Stimulated activated CD8-positive, alpha-beta memory T cell treated with anti-CD3 and anti-CD28 coated beads, Interleukin-15, amount 100 ng/mL, for 1 hour (primary cell): ENCODE results near the gene GRB10.

Source experiments
- DNase-seq: peaks from one replicate; pipeline ENCODE4 v3.0.0-alpha.2; 2020; ENCODE audit warnings: low read depth

The GRB10 gene

DNA sequence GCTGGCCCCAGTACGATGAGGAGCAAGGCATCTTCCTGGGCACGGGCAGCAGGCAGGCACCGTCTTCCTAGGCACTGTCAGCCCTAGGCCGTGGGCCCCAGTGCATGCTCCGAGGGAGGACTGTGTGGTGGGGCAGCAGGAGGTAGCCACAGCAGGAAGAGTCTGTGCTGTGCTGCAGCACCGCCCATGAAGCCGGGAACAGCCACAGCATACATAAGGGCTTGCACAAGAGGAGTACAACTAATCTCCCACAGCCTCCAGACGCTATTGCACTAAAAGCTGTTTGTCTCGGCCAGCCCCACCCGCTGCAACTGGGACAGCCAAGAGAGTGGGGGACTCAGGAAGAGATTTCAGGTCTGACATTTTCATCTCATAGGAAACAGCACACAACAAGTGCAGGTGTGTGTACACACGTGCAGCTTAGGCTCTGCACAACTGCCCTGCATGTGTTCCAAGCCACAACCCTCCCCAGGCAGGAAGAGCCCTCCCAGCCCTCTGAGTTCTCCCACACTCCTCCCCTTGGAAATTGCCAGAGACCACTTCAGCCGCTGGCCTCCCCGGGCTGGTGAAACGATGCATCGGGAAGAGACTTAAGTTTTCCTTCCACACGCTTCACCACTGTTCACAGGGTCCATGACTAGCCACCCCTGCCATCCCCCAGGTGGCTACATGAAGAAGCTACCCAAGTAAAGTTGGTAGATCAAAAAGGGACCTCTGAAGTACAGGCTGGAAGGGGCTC, 129.4 kb downstream of the GRB10 start:
- no peak for DNase-seq

DNA sequence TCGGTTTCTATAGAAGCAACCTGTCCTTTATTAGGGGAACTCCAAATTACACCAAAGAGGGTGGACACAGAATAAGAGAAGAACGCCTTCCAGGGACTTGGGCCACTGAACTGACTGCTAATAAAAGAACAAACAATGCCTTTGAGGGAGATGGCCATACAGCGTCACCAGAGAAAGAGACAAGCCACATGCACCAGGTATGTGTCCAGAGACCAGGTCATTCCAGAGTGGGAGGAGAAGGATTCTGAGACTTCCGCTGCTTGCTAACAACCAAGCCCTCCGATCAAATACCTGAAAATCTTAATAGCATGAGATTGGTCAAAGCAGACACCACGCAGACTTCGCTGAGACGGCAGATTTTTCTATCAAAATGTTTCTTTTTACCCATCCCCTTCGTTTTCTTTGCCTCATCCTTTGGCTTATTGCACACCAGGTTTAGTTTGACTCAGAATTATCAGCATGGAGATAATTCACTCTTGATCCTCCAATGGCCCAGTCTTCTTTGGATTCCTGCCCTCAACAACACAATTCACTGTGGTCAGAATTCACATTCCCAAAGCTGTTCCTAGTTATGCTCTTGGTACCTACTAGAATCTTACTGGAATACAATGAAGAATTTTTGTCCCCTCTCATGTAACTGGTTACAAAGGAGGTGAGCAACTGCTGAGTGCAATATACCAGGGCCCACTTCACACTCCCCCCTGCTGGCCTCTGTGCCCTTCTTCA, 130.1 kb downstream of the GRB10 start:
- no peak for DNase-seq

DNA sequence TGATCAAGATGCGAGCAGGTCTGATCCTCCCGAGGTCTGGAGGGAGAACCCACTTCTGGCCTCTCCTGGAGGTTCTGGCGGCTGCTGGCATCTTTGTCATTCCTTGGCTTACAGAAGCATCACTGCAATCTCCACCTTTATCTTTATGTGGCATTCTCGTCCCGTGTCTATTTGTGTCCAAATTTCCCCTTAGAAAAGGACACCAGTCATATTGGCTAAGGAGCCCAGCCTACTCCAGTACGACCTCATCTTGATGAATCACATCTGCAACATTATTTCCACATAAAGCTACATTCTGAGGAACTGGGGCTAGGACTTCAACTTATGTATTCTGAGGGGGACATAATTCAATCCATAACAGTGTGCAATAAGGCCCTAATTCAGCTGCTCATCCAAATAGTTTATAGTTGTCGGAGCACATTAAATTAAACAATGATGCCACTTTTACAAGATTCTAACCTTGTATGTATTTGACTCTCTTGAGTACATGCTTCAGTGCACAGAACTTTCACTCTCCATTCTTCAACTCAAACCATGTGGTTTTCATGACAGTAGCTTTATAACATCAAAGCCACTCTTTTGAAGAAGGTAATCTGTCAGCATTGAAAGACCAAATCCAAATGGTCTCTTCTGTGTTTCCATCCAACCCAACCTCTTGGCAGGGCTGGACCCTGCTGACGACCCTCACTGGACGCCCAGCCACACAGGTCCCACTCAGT, 131.3 kb downstream of the GRB10 start:
- DNase-seq, result no peak

DNA sequence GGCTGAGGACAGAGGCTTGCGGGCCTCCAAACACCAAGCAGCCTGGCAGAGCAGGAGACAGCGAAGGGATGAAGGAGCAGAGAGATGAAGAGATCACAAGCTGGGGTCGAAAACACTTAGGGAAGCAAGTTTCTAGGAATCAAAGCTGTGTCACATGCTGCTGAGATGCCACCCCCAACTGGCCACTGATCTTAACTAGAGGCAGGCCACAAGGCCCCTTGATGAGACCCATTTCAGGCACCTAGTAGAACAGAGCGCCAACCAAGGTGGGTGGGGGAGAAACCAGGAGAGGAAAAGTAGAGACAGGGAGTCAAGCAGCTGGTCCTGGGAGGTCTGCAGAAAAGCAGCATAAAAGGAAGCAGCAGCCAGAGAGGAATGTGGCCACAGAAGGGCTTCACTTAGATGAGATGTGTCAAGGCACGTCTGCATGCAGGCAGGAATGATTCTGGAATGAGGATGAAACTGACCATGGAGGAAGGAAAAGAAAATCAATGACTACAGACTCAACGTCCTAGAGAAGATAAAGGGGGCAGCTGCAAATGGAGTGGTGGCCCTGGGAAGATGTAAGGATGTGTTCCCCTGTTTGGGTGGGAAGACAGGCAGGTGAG, 132.5 kb downstream of the GRB10 start:
- DNase-seq, result no peak

DNA sequence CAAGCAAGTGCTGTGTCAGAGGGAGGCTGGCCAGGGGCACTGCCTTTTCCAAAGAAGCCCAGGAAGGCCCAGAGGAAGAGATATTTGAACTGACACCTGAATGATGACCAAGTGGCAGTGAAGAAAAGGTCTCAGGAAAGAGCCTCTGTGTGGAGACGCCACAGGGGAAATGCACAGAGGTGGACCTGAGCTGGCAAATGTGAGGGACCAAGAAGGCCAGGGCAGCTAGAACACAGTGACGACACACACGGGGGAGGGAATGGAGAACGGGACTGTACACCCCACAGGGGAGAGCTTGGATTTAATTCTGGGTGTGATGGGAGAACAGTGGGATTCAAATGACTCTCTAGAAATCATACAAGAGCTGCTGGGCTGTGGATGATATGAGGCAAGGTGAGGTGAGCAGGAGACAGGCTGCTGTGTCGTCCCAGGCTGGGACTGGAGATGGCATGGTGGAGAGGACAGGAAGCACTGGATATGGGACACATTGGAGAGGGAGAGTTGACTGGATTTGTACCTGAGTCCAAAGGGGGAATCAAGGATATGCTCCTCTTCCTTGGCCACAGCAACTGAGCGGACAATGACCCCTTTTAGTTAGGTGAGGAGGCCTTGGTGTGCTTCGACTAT, 133.3 kb downstream of the GRB10 start:
- DNase-seq, result no peak

DNA sequence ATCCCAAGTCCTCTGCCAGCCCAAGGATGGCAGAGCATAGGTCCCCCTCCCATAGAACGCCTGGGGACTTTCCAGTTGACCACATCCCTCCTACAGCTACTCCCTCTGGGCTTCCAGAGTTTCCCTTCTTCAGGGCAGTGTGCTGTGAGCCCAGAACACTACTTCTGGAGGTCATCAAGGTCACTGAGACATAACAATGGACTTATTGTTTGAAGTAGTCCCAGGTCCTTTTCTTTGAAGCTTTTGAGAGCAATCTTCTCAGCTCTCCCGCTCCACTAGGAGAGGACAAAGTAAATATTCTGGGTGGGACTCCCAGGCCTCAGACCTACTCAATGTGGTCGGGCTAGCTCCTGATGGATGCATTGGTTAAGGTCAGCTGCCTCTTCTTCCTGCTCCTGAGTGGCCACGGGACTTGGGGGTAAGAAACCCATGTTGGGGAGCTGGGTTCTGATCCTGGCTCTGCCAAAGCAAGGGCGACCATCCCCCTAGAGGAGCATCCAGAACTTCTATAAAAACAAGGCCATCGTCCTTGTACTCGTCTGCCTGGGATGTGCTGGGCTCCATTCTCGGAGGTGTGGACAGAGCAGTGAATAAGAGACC, 134.0 kb downstream of the GRB10 start:
- DNase-seq, result no peak

DNA sequence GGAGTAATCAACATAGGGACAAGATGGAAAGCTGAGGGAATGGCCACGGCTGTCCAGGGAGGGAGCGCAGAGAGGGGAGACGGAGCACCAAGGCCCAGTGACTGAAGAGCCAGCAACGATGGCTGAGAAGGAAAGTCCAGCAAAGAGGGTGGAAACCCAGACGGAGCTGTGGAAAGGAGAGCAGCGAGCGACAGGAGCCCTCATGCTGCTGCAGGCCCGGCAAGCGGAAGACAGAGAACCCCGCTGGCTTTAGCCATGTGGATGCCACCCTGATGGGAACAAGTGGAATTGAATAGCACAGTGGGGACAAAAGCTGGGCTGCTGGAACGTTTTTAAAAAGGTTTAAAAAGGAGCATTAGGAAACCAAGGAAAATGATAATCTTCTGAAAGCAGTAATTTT, 134.6 kb downstream of the GRB10 start:
- DNase-seq, result no peak

DNA sequence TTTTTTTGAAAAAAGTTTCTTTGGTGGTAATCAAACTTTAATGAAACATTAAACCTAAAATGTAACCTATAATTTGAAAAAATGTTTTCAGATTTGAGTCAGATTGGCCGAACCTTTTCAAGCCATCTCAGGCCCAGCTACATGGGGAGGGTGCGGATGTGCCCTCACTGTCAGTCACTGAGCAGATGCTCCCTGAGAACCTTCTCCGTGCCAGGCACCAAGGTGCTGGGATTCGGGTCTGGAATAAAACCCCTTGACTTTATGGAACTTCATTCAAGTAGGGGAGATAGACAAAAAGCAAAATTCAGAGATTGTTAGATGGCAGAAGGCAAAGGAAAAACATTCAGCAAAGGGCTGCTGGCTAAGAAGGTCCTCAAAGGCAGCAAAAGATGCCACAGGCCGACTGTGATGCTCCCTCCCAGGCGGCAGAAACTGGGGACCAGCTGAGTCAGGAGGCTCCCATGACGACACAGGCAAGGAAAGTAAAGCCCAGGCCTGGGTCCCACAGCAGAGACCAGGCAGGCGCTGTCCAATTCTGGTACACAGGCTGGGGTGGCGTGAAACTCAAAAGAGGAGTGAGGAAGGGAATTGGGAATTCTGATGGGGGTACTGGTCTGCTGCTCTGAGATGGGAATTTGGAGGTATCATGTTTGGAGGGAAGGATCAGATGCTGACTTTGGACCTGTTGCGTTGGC, 135.3 kb downstream of the GRB10 start:
- no peak for DNase-seq

DNA sequence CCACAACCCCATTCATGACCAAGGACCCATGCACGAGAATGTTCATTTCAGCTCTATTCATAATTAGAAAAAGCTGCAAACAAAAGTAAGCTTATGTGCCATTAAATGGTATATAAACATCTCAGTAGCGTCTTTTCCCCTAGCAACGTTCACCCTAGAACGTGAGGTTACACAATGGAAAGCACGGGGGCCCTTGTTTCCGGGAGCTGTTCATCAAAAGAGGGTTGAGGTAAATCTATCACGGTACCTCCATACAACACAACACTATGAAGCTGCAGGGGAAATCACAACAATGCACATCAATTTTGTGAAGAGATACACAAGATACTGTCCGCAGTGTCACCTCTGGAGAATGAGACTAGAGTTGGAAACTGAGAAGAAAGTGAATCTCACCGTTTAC, 136.6 kb downstream of the GRB10 start:
- no peak for DNase-seq

DNA sequence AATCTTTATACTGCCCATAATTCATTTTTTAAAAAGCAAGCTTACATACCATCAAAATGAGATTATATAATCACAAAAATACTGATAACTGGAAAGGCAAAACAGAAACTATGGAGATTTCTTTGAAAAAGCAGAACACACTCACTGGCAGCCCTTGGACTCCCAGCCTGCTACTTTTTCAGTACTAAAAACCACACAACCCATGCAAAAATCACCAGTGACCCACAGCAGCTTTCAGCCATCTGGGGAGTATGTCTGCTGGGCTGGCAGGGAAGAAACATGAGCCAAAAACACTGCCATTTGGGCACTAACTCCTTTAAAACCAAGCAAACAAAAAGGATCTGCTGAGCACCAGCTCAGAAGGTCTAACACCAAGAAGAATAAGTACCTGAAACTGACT, 137.5 kb downstream of the GRB10 start:
- no peak for DNase-seq

DNA sequence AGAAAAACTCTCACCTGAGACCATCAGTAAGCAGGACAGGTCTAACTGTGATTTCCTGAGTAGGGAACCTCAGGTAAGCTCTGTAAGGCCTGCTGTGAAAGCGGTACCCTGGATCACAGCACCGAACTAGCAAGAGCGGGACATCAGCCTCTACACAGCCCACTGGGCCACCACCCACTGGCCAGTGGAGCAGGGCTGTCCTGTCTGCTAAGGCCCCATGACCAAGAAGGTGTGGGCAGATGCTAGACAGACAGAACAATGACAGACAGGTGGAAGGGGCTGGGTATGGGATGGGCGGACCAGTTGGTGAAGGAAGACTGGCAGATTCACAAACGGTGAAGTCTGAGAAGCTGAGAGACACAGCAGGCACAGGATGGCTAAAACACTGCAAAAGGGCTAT, 138.1 kb downstream of the GRB10 start:
- no peak for DNase-seq

DNA sequence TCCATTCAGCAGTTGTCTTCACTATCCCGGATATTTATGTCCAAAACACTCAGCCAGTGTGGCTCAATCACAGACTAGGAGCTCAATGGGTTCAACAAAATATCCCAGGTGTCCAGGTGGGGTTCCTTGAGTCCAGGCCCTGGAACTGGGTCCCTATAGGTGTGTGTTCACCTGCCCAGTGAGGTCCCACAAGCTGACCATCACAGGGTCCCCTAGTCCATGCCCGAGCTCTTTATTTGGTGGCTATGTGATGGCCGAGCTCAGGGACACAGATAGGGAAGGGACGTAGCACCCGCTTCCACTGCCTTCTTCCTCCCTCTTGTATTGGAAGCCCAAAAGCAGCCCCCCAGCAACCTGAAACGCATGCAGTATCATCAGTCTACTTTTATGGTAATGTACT, 138.6 kb downstream of the GRB10 start:
- DNase-seq, result no peak

DNA sequence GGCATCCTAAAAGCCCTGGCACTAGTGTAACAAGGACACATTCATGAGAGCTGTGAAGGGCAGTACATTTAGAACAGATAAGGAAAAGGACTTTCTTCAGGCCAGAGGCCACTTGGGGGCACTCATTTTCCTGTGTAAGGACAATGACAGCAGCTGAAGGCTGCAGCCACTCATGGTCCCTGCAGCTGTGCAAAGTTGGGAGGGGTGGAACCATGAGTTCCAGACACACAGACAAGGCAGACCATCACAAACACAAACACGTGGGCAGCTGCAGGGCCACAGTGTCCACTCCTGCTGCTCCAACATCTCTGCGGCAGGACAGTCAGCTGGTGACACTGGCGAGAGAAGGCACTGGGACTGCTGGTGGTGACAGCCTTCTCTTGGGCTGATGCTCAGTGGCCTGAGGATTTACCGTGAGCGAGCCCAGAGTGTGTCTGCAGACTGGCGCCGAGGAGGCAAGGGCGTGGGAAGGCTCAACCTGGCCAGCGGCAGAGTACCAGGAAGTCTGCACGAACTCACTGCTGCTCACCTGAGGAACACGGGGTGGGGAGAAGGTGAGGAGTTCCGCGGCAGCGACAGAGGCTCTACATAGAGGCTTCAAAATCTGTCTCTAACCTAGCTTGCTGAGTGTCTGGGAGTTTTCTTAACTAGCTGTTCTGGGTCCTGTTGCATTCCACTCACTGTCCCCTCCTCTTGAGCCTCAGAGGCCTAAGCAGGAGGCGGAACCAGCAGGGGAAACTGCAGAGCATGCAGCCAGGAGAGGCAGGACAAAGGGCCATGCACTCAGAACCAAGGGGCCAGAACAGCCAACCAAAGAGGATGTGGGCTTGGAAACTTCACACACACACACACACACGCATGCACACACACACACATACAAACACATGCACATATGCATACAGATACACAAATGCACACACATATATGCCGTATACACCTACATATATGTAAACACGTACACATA, 141.0 kb downstream of the GRB10 start:
- DNase-seq, result no peak

DNA sequence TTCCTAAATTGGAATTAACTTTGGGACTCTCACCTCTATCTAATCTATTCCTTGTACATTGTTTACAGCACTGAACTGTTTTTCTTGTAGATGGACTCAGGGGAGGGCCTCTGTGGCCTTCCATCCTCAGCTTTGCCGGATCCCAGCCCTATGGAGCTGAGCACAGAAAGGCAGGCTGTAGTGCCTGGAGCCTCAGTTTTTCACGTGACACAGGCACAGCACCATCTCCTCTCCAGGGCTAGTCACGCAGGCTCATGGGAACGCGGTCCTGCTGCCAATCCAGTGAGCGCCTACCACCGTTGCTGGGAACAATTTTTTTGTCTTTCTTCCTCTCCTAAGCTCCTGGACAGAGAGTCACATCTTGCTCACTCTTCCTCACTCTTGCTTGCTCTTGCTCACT, 141.9 kb downstream of the GRB10 start:
- no peak for DNase-seq

DNA sequence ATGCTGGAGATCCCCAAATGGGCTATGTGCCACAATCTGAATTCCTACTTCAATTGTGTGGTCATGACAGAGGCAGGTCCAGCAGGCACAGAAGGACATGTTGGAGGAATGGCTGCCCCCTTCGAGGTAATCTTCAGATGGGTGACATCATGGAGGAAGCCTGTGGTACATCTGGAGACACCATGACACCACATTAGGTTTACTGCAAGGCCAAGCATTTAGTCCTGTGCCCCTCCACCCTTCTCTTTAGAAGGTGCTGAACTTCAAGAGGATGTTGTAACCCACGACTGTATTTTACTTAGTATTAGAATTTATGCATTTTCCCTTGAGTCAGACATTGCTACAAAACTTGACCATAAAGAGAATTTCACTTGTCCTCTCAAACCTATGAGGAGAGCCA, 142.4 kb downstream of the GRB10 start:
- no peak for DNase-seq

DNA sequence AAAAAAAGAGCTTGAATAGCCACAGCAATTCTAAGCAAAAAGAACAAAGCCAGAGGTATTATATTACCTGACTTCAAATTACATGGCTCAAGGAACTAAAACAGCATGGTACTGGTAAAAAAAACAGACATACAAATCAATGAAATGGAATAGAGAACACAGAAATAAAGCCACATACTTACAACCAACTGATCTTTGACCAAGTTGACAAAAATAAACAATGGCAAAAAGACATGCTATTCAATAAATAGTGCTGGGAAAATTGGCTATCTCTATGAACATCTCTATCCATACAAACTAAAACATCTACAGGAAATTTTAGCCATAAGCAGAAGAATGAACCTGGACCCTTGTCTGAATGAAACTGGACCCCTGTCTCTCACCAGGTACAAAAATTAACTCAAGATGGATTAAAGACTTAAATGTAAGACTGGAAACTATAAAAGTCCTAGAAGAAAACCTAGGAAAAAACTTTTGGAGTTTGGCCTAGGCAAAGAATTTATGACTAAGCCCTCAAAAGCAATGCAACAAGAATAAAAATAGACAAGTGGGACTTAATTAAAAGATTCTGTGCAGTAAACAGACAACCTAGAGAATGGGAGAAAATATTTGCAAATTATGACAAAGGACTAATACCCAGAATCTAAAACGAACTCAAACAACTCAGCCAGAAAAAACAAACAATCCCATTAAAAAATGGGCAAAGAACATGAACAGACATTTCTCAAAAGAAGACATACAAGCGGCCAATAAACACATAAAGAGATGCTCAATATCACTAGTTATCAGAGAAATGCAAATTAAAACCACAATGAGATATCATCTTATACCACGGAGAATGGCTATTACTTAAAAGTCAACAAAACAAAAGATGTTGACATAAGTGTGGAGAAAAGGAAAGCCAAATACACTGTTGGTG, 144.7 kb downstream of the GRB10 start:
- DNase-seq, result no peak

DNA sequence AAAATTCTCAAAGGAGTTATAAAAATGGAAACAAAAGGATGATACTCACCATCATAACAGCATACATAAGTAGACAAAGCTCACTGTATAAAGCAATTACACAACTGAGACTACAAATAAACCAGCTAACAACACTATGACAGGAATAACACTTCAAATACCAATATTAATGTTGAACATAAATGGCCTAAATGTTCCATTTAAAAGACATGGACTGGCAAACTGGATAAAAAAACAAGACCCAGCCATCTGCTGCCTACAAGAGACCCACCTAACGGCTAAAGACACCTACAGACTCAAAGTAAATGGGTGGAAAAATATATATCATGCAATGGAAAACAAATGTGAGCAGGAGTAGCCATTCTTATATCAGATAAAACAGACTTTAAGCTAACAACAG, 148.3 kb downstream of the GRB10 start:
- no peak for DNase-seq

DNA sequence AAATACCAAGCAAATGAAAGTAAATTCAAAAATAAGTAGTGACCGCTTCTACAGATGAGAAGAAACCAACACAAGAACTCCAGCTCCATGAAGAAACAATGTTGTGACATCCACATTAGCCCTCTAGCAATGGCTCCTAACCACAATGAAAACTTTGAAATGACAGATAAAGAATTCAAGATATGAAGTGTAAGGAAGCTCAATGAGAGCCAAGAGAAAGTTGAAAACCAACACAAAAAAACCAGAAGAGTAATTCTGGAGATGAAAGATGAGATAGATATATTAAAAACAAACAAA, 149.3 kb downstream of the GRB10 start:
- no peak for DNase-seq
